H1 (cell line): Measurements from ENCODE around the gene MATN4. TPM values are rescaled to one million over a fixed set of nuclear protein-coding genes. Genes with fewer than 3 reads are reported as not detected.

Experiments used
- TEAD4 ChIP-seq: IDR thresholded peaks from 2 replicates; pipeline ENCODE4 v1.6.1; 2012; ENCODE audit warnings: low read depth, low read length, inconsistent platforms, mixed read lengths
- polyA plus RNA-seq, 7 experiments: library from polyadenylated mRNA; depleted of rRNA in 3 of 7; stranded (reverse) in 5 of 7; unstranded in 2 of 7; fragments of >200 nt in 5 of 7; fragments of 200-250 nt in 2 of 7; gene quantifications; 1 replicate in 5 of 7; 2 replicates in 1 of 7; 4 replicates in 1 of 7; pipeline versions ENCODE4 v1.2.1 to v1.2.3, GENCODE V29; 2011 to 2013; ENCODE audit warnings: missing spikeins in 2 of 7, mixed read lengths in 2 of 7
- total RNA-seq: library from RNA; stranded (reverse); fragmentation: NEBNext Ultra II Directional; extraction: Animal tissue kit (Norgen Biotek cat#: 25700); gene quantifications from 2 replicates; pipeline ENCODE4 v1.2.1, GENCODE V29; 2021
- TF ChIP-seq, protein P1 (sequence below), 3 experiments: IDR thresholded peaks; 1 replicate in 2 of 3; 2 replicates in 1 of 3; pipeline versions ENCODE4 v1.5.1 to v1.6.1; 2011; ENCODE audit warnings: low read length in 3 of 3, mild to moderate bottlenecking in 3 of 3, inconsistent platforms in 2 of 3, low read depth in 1 of 3, moderate library complexity in 1 of 3; ENCODE audit not compliant: insufficient read depth in 1 of 3; ENCODE audit errors: control extremely low read depth in 1 of 3

MATN4 gene
- total and polyA plus RNA-seq, 2 of the 8 experiments (the other 6 are each of a cell fraction or from before 2014, with no cell fraction given) = 2.1 to 4.4 TPM

DNA sequence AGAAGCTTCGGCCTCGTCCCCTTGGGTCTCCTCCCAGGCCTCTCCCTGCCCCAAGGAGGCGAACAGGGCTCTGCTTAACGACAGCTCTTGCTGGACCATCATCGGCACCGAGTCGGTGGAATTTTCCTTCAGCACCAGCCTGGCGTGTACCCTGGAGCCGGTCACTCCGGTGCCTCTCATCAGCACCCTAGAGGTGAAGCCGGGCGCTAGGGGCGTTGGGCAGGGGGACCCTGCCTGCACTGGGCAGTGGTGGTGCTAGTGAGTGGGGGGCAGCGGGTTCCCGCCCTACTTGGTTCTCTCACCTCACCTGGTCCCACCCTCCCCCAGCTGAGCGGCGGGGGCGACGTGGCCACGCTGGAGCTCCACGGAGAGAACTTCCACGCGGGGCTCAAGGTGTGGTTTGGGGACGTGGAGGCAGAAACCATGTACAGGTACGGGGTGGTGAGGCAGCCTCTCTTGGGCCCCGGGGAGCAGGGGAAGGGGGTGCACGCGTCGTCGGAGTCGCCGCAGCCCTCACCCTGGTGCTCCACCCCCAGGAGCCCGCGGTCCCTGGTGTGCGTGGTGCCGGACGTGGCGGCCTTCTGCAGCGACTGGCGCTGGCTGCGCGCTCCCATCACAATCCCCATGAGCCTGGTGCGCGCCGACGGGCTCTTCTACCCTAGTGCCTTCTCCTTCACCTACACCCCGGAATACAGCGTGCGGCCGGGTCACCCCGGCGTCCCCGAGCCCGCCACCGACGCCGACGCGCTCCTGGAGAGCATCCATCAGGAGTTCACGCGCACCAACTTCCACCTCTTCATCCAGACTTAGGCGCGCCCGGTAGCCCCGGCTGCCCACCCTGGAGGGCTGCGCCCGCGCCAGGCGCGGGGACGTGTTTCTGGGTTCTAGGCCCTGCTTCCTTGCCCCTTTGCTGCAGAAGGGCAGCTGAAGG, 8.3 kb upstream of the MATN4 start (continued):
- TF ChIP-seq, protein P1, sequence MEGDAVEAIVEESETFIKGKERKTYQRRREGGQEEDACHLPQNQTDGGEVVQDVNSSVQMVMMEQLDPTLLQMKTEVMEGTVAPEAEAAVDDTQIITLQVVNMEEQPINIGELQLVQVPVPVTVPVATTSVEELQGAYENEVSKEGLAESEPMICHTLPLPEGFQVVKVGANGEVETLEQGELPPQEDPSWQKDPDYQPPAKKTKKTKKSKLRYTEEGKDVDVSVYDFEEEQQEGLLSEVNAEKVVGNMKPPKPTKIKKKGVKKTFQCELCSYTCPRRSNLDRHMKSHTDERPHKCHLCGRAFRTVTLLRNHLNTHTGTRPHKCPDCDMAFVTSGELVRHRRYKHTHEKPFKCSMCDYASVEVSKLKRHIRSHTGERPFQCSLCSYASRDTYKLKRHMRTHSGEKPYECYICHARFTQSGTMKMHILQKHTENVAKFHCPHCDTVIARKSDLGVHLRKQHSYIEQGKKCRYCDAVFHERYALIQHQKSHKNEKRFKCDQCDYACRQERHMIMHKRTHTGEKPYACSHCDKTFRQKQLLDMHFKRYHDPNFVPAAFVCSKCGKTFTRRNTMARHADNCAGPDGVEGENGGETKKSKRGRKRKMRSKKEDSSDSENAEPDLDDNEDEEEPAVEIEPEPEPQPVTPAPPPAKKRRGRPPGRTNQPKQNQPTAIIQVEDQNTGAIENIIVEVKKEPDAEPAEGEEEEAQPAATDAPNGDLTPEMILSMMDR (IDR thresholded peaks at IDR 0.05; ENCODE audit: control extremely low read depth in 1 of 3, insufficient read depth in 1 of 3, low read depth in 1 of 3, low read length in 3 of 3) = no peak
- TF ChIP-seq TEAD4 = no peak
